SK-N-SH (cell line): ENCODE data around the gene ELAVL2.

ENCODE experiments used
- CTCF ChIP-seq: fragments of 200-600 bp; sonication (generic); IDR thresholded peaks from 2 replicates; pipeline ENCODE4 v1.6.1; 2017; ENCODE audit warnings: antibody characterized with exemption, mild to moderate bottlenecking, moderate library complexity
- EP300 ChIP-seq, 2 experiments: IDR thresholded peaks; 2 replicates each; pipeline versions ENCODE4 v1.4.0 to v1.6.1; 2012; ENCODE audit warnings: borderline replicate concordance in 1 of 2, low read depth in 1 of 2, low read length in 1 of 2
- EZH2phosphoT487 ChIP-seq: fragments of 200-600 bp; sonication (generic); IDR thresholded peaks from 2 replicates; pipeline ENCODE4 v1.6.1; 2017; ENCODE audit warnings: low read depth, mixed run types, mild to moderate bottlenecking, antibody characterized with exemption, moderate library complexity, borderline replicate concordance
- POLR2AphosphoS5 ChIP-seq: IDR thresholded peaks from 2 replicates; pipeline ENCODE4 v1.6.1; 2012; ENCODE audit warnings: low read depth, low read length
- RAD21 ChIP-seq: IDR thresholded peaks from 2 replicates; pipeline ENCODE4 v1.6.1; 2012; ENCODE audit warnings: mild to moderate bottlenecking, low read length
- RCOR1 ChIP-seq: fragments of 150-350 bp; IDR thresholded peaks from 2 replicates; pipeline ENCODE4 v1.6.1; 2017; ENCODE audit warnings: antibody characterized with exemption, low read length
- REST ChIP-seq: IDR thresholded peaks from 2 replicates; pipeline ENCODE4 v1.6.1; 2012; ENCODE audit warnings: mild to moderate bottlenecking, low read depth, low read length, moderate library complexity
- SIN3A ChIP-seq: IDR thresholded peaks from 2 replicates; pipeline ENCODE4 v1.6.1; 2012; ENCODE audit warnings: low read depth, mild to moderate bottlenecking, low read length, moderate library complexity, borderline replicate concordance
- TAF1 ChIP-seq: IDR thresholded peaks from 2 replicates; pipeline ENCODE4 v1.6.1; 2012; ENCODE audit warnings: low read depth, mild to moderate bottlenecking, low read length, moderate library complexity, borderline replicate concordance
- USF1 ChIP-seq: IDR thresholded peaks from 2 replicates; pipeline ENCODE4 v1.4.0; 2012; ENCODE audit warnings: low read depth, borderline replicate concordance

- no peak for TF ChIP-seq EZH2phosphoT487
- TF ChIP-seq USF1: no peak
- no peak for TF ChIP-seq EP300 (IDR thresholded peaks at IDR 0.05; ENCODE audit: borderline replicate concordance in 1 of 2, low read depth in 1 of 2, low read length in 1 of 2)
- TF ChIP-seq CTCF: no peak
- TF ChIP-seq REST: no peak
- no peak for TF ChIP-seq POLR2AphosphoS5
- no peak for TF ChIP-seq TAF1
- TF ChIP-seq RAD21: no peak
- TF ChIP-seq RCOR1: no peak
- TF ChIP-seq SIN3A: no peak
These were observed 132.7 kb downstream of the ELAVL2 start for GRCh38 chr9:23693374-23693773.
